ENCODE measurements around the gene ZMYM5. TPM values are rescaled to one million over a fixed set of nuclear protein-coding genes. Genes with fewer than 3 reads are reported as not detected.

The ZMYM5 gene
- total and polyA plus RNA-seq, 2 of the 8 experiments (the other 6 are each of a cell fraction or from before 2014, with no cell fraction given) = 4.9 to 7.9 TPM

GRCh38 chr13:19817510-19818158 lies 45.8 kb downstream of the ZMYM5 start (continued):
- no peak for TF ChIP-seq ATF3 (IDR thresholded peaks at IDR 0.05; ENCODE audit: insufficient read depth, low read depth, low read length)
- TF ChIP-seq ASH2L (IDR thresholded peaks at IDR 0.05; ENCODE audit: low read length) = no peak

Measured in H1 (cell line).